ENCODE measurements around the gene COL26A1.
A peak's percentile ranks its signal among the peaks of the same experiment; 100 is the strongest.

COL26A1 gene

GRCh38 chr7:101391991-101392390 is 29.3 kb downstream of the COL26A1 start:
- H3K18ac ChIP-seq (ENCODE audit: low read length) = peak overlapping the region; percentile 58
- H4K91ac ChIP-seq (ENCODE audit: low read depth, low read length) = no peak overlapping the region
- no peak overlapping the region for H2BK5ac ChIP-seq (ENCODE audit: low read depth, low read length, poor library complexity)
- H3K14ac ChIP-seq (ENCODE audit: low read length) = peak overlapping the region; percentile 71
- H4K12ac ChIP-seq (ENCODE audit: low read depth, low read length) = no peak overlapping the region
- H3K4me2 ChIP-seq (ENCODE audit: low read length) = no peak overlapping the region
- H3K4me1 ChIP-seq (ENCODE audit: control insufficient read depth in 1 of 2, insufficient read depth in 2 of 2, low read length in 2 of 2) = peaks cover 22 to 24% of the 10 kb centered on the region in 2 experiments
- no peak overlapping the region for H3K9ac ChIP-seq (ENCODE audit: low read length)
- peak overlapping the region; percentile 52 for H3K4ac ChIP-seq (ENCODE audit: low read depth, low read length)
- no peak overlapping the region for H4K8ac ChIP-seq (ENCODE audit: low read depth, low read length)
- peak overlapping the region; percentile 35 for H2AFZ ChIP-seq (ENCODE audit: insufficient read depth, low read length, poor library complexity)
- no peak overlapping the region for H2BK120ac ChIP-seq (ENCODE audit: insufficient read depth, low read length, poor library complexity)
- H3K79me2 ChIP-seq (ENCODE audit: control insufficient read depth, insufficient read depth, low read length, poor library complexity) = peaks cover 2% of the 10 kb centered on the region
- peaks cover 4% of the 10 kb centered on the region for H3K9me3 ChIP-seq (ENCODE audit: insufficient read depth, low read depth, low read length)
- peak overlapping the region; percentile 42 for H2BK12ac ChIP-seq (ENCODE audit: low read length)
- DNase-seq = no peak
- H3K36me3 ChIP-seq (ENCODE audit: control insufficient read depth in 1 of 2, insufficient read depth in 2 of 2, low read length in 2 of 2) = peaks cover 2% of the 10 kb centered on the region in 2 experiments
- no CpG with 5 or more reads among the region's 6 CpGs for WGBS (ENCODE audit: extremely low coverage, insufficient coverage, insufficient read length)
- peaks cover 18% of the 10 kb centered on the region for H3K79me1 ChIP-seq (ENCODE audit: low read length)
- no peak overlapping the region for H3K23ac ChIP-seq (ENCODE audit: low read length)
- H2AK5ac ChIP-seq (ENCODE audit: low read length) = peak overlapping the region; percentile 81
- no peak overlapping the region for H3K27ac ChIP-seq (ENCODE audit: low read depth, low read length)
- no peaks in the 10 kb centered on the region for H3K27me3 ChIP-seq (ENCODE audit: insufficient read depth, low read length)
- no peak overlapping the region for H3K4me3 ChIP-seq (ENCODE audit: low read depth, low read length)

GRCh38 chr7:101393865-101394264 is 31.2 kb downstream of the COL26A1 start:
- Histone ChIP-seq H3K4me3 (ENCODE audit: low read depth, low read length) (no peak overlapping the region), H3K9me3 (ENCODE audit: insufficient read depth, low read depth, low read length) (peaks cover 4% of the 10 kb centered on the region)
- no CpG with 5 or more reads among the region's 3 CpGs for WGBS (ENCODE audit: extremely low coverage, insufficient coverage, insufficient read length)

GRCh38 chr7:101395376-101395775 is 32.7 kb downstream of the COL26A1 start:
- Histone ChIP-seq H3K36me3 (ENCODE audit: control insufficient read depth in 1 of 2, insufficient read depth in 2 of 2, low read length in 2 of 2) (peaks cover 2 to 4% of the 10 kb centered on the region in 2 experiments), H4K8ac (ENCODE audit: low read depth, low read length) (no peak overlapping the region), H3K9ac (ENCODE audit: low read length) (no peak overlapping the region), H3K79me2 (ENCODE audit: control insufficient read depth, insufficient read depth, low read length, poor library complexity) (no peaks in the 10 kb centered on the region), H3K4ac (ENCODE audit: low read depth, low read length) (no peak overlapping the region), H2AK5ac (ENCODE audit: low read length) (no peak overlapping the region), H2BK120ac (ENCODE audit: insufficient read depth, low read length, poor library complexity) (no peak overlapping the region), H3K4me2 (ENCODE audit: low read length) (peak overlapping the region; percentile 1), H3K79me1 (ENCODE audit: low read length) (peaks cover 16% of the 10 kb centered on the region), H3K23ac (ENCODE audit: low read length) (no peak overlapping the region), H3K9me3 (ENCODE audit: insufficient read depth, low read depth, low read length) (peaks cover 4% of the 10 kb centered on the region), H4K12ac (ENCODE audit: low read depth, low read length) (no peak overlapping the region), H2BK5ac (ENCODE audit: low read depth, low read length, poor library complexity) (no peak overlapping the region), H3K4me3 (ENCODE audit: low read depth, low read length) (no peak overlapping the region), H2AFZ (ENCODE audit: insufficient read depth, low read length, poor library complexity) (no peak overlapping the region), H4K91ac (ENCODE audit: low read depth, low read length) (no peak overlapping the region), H2BK12ac (ENCODE audit: low read length) (peak overlapping the region; percentile 62), H3K18ac (ENCODE audit: low read length) (peak overlapping the region; percentile 17), H3K27me3 (ENCODE audit: insufficient read depth, low read length) (no peaks in the 10 kb centered on the region), H3K27ac (ENCODE audit: low read depth, low read length) (peak overlapping the region; percentile 22), H3K4me1 (ENCODE audit: control insufficient read depth in 1 of 2, insufficient read depth in 2 of 2, low read length in 2 of 2) (peaks cover 19 to 33% of the 10 kb centered on the region in 2 experiments), H3K14ac (ENCODE audit: low read length) (no peak overlapping the region)
- no CpG with 5 or more reads among the region's 7 CpGs for WGBS (ENCODE audit: extremely low coverage, insufficient coverage, insufficient read length)
- no peak for DNase-seq

More at GRCh38 chr7:101393865-101394264, 31.2 kb downstream of the COL26A1 start:
- Histone ChIP-seq H3K14ac (ENCODE audit: low read length) (no peak overlapping the region), H3K79me2 (ENCODE audit: control insufficient read depth, insufficient read depth, low read length, poor library complexity) (peaks cover 2% of the 10 kb centered on the region), H3K9ac (ENCODE audit: low read length) (no peak overlapping the region), H3K4me2 (ENCODE audit: low read length) (no peak overlapping the region), H4K91ac (ENCODE audit: low read depth, low read length) (no peak overlapping the region), H4K8ac (ENCODE audit: low read depth, low read length) (no peak overlapping the region), H2AFZ (ENCODE audit: insufficient read depth, low read length, poor library complexity) (no peak overlapping the region), H3K79me1 (ENCODE audit: low read length) (peaks cover 21% of the 10 kb centered on the region), H3K27ac (ENCODE audit: low read depth, low read length) (no peak overlapping the region), H3K4me1 (ENCODE audit: control insufficient read depth in 1 of 2, insufficient read depth in 2 of 2, low read length in 2 of 2) (peaks cover 22 to 30% of the 10 kb centered on the region in 2 experiments), H2BK120ac (ENCODE audit: insufficient read depth, low read length, poor library complexity) (no peak overlapping the region), H2AK5ac (ENCODE audit: low read length) (no peak overlapping the region), H2BK5ac (ENCODE audit: low read depth, low read length, poor library complexity) (no peak overlapping the region), H3K27me3 (ENCODE audit: insufficient read depth, low read length) (no peaks in the 10 kb centered on the region), H3K4ac (ENCODE audit: low read depth, low read length) (no peak overlapping the region), H3K36me3 (ENCODE audit: control insufficient read depth in 1 of 2, insufficient read depth in 2 of 2, low read length in 2 of 2) (peaks cover 2% of the 10 kb centered on the region in 2 experiments), H2BK12ac (ENCODE audit: low read length) (no peak overlapping the region), H3K18ac (ENCODE audit: low read length) (no peak overlapping the region), H4K12ac (ENCODE audit: low read depth, low read length) (no peak overlapping the region), H3K23ac (ENCODE audit: low read length) (no peak overlapping the region)
- DNase-seq = no peak

- no peak overlapping the region for H3K9ac ChIP-seq (ENCODE audit: low read length)
- H4K8ac ChIP-seq (ENCODE audit: low read depth, low read length) = no peak overlapping the region
These were observed 34.6 kb downstream of the COL26A1 start for GRCh38 chr7:101397243-101397642.

More at GRCh38 chr7:101397243-101397642, 34.6 kb downstream of the COL26A1 start:
- Histone ChIP-seq H3K79me2 (ENCODE audit: control insufficient read depth, insufficient read depth, low read length, poor library complexity) (no peaks in the 10 kb centered on the region), H4K91ac (ENCODE audit: low read depth, low read length) (peak overlapping the region; percentile 11), H3K4me1 (ENCODE audit: control insufficient read depth in 1 of 2, insufficient read depth in 2 of 2, low read length in 2 of 2) (peaks cover 19 to 39% of the 10 kb centered on the region in 2 experiments), H3K27ac (ENCODE audit: low read depth, low read length) (no peak overlapping the region), H2AFZ (ENCODE audit: insufficient read depth, low read length, poor library complexity) (no peak overlapping the region), H3K4me2 (ENCODE audit: low read length) (no peak overlapping the region), H3K23ac (ENCODE audit: low read length) (no peak overlapping the region), H4K12ac (ENCODE audit: low read depth, low read length) (no peak overlapping the region), H3K18ac (ENCODE audit: low read length) (peak overlapping the region; percentile 36), H2AK5ac (ENCODE audit: low read length) (no peak overlapping the region), H3K4ac (ENCODE audit: low read depth, low read length) (no peak overlapping the region), H2BK12ac (ENCODE audit: low read length) (no peak overlapping the region), H3K14ac (ENCODE audit: low read length) (no peak overlapping the region), H2BK120ac (ENCODE audit: insufficient read depth, low read length, poor library complexity) (peak overlapping the region; percentile 7), H3K4me3 (ENCODE audit: low read depth, low read length) (no peak overlapping the region), H2BK5ac (ENCODE audit: low read depth, low read length, poor library complexity) (no peak overlapping the region), H3K79me1 (ENCODE audit: low read length) (peaks cover 18% of the 10 kb centered on the region), H3K27me3 (ENCODE audit: insufficient read depth, low read length) (no peaks in the 10 kb centered on the region), H3K36me3 (ENCODE audit: control insufficient read depth in 1 of 2, insufficient read depth in 2 of 2, low read length in 2 of 2) (peaks cover 2 to 4% of the 10 kb centered on the region in 2 experiments), H3K9me3 (ENCODE audit: insufficient read depth, low read depth, low read length) (peaks cover 4% of the 10 kb centered on the region)
- no peak for DNase-seq
